ENCODE measurements around the gene DOCK9. TPM values are rescaled to one million over a fixed set of nuclear protein-coding genes. Genes with fewer than 3 reads are reported as not detected.

The DOCK9 gene
- total and polyA plus RNA-seq, 2 donors (not counting 3 experiments of a cell fraction or from before 2014, with no cell fraction given) = 147 to 323 TPM

GRCh38 chr13:98940325-98941001, 37.4 kb downstream of the DOCK9 start:
- H2AFZ ChIP-seq (ENCODE audit: low read depth, low read length) = no peak overlapping the region
- H3K27me3 ChIP-seq (ENCODE audit: control insufficient read depth in 2 of 2, insufficient read depth in 2 of 2, low read length in 2 of 2) = no peaks in the 10 kb centered on the region
- ChIA-PET CTCF (interaction anchor here (1.3 kb wide), 1 partner anchor 93 kb away, joined by 3 read pairs; no protein-coding TSS in a partner anchor), POLR2A (no interaction called here)
- H4K20me1 ChIP-seq (replicated peaks; ENCODE audit: control insufficient read depth, extremely low read depth, insufficient read depth, low read length) = no peaks in the 10 kb centered on the region
- H3K9me3 ChIP-seq (replicated peaks; ENCODE audit: control insufficient read depth, insufficient read depth, low read length) = no peaks in the 10 kb centered on the region
- dilution Hi-C loops (cut with MboI; ENCODE audit: extremely low pct_ligation_motif_present, low sequenced_read_pairs) = no loop called here
- H3K9ac ChIP-seq (replicated peaks; ENCODE audit: extremely low read depth, insufficient read depth, low read length) = no peak overlapping the region
- no peak overlapping the region for H3K4me2 ChIP-seq (ENCODE audit: insufficient read depth, low read length)
- intact Hi-C loops (cut with micrococcal nuclease) = no loop called here
- FAIRE-seq (no peak), DNase-seq (ENCODE audit: low read depth, low spot score) (no peak)
- peaks cover 79% of the 10 kb centered on the region for H3K79me2 ChIP-seq (ENCODE audit: control insufficient read depth, insufficient read depth, low read length)
- H3K36me3 ChIP-seq (ENCODE audit: control insufficient read depth in 2 of 2, extremely low read depth in 1 of 2, insufficient read depth in 2 of 2, low read length in 2 of 2) = peaks cover 2 to 5% of the 10 kb centered on the region in 2 experiments
- BruUV-seq (replicated peaks) = no TSS peak
- no peak overlapping the region for H3K4me3 ChIP-seq (replicated peaks in 1 of 3; ENCODE audit: insufficient read depth in 1 of 3, low read depth in 1 of 3, low read length in 3 of 3)
- no peak for TF ChIP-seq MAX (IDR thresholded peaks at IDR 0.05; ENCODE audit: insufficient read depth, insufficient read length)
- TF ChIP-seq EZH2 (IDR thresholded peaks at IDR 0.05; ENCODE audit: borderline replicate concordance, low read depth, low read length, severe bottlenecking) = no peak
- no peak for TF ChIP-seq GATA2 (IDR thresholded peaks at IDR 0.05; ENCODE audit: insufficient read depth, insufficient read length, low read depth, low read length)
- TF ChIP-seq CTCF (IDR thresholded peaks at IDR 0.05; ENCODE audit: extremely low read depth in 1 of 2, insufficient read depth in 1 of 2, low read depth in 1 of 2, low read length in 2 of 2) = no peak
- TF ChIP-seq POLR2AphosphoS5 (IDR thresholded peaks at IDR 0.05; ENCODE audit: insufficient read depth, low read depth, low read length) = no peak
- TF ChIP-seq MYC (IDR thresholded peaks at IDR 0.05; ENCODE audit: low read depth, low read length) = no peak
- TF ChIP-seq FOS (IDR thresholded peaks at IDR 0.05; ENCODE audit: borderline replicate concordance, insufficient read depth, low read length) = no peak
- no peak for TF ChIP-seq POLR2A (IDR thresholded peaks at IDR 0.05; ENCODE audit: low read depth, low read length)
- TF ChIP-seq JUN (IDR thresholded peaks at IDR 0.05; ENCODE audit: borderline replicate concordance, insufficient read depth, insufficient read length, low read depth) = no peak
- no peaks in the 10 kb centered on the region for H3K9me1 ChIP-seq (replicated peaks; ENCODE audit: control insufficient read depth, extremely low read depth, insufficient read depth, low read length)
- no peak overlapping the region for H3K27ac ChIP-seq (ENCODE audit: insufficient read depth, low read depth, low read length)
- H3K4me1 ChIP-seq (ENCODE audit: control insufficient read depth, extremely low read depth, insufficient read depth, low read length) = peaks cover 10% of the 10 kb centered on the region

Data from endothelial cell of umbilical vein (primary cell).